Frontal cortex (tissue), 1 donor: ENCODE measurements around the gene PGAM2. TPM values are rescaled to one million over a fixed set of nuclear protein-coding genes. Genes with fewer than 3 reads are reported as not detected.

Experiments
- total RNA-seq: library from RNA; depleted of rRNA; stranded (reverse); fragments of >200 nt; gene quantifications from one replicate; pipeline ENCODE4 v1.2.3, GENCODE V29; 2014

PGAM2 gene
- total RNA-seq, 1 donor from 2014 or later: 4.5 TPM

Other genes starting within 250 kb of the PGAM2 start
- gene MRPS24, start 196.1 kb downstream of the PGAM2 start, total RNA-seq: 25.3 TPM
- gene URGCP, start 159.0 kb downstream of the PGAM2 start, total RNA-seq: 42.8 TPM
- gene UBE2D4, start 139.1 kb downstream of the PGAM2 start, total RNA-seq: 9.0 TPM
- not detected for gene SPDYE1, start 67.7 kb downstream of the PGAM2 start, total RNA-seq
- 48.1 TPM for gene DBNL, start 20.9 kb downstream of the PGAM2 start, total RNA-seq
- gene POLM, start 17.0 kb upstream of the PGAM2 start, total RNA-seq: 3.7 TPM
- 4.1 TPM for gene AEBP1, start 38.8 kb upstream of the PGAM2 start, total RNA-seq
- gene POLD2, start 58.0 kb upstream of the PGAM2 start, total RNA-seq: 46.1 TPM
- 1.6 TPM for gene MYL7, start 75.8 kb upstream of the PGAM2 start, total RNA-seq
- 6.5 TPM for gene GCK, start 123.9 kb upstream of the PGAM2 start, total RNA-seq
- 53.0 TPM for gene YKT6, start 135.4 kb upstream of the PGAM2 start, total RNA-seq